Upper lobe of left lung (tissue), 6 donors: Measurements from ENCODE around the gene JAG2. TPM values are rescaled to one million over a fixed set of nuclear protein-coding genes. Genes with fewer than 3 reads are reported as not detected.

Experiments
- ATAC-seq, 2 donors: fragments of 200-7000 bp; cut with Tn5 transposase; one replicate each; pipeline ENCODE4 v1.9.1; 2022; ENCODE audit warnings: mild to moderate bottlenecking in 2 of 2, moderate library complexity in 2 of 2; ENCODE audit not compliant: low FRiP score in 2 of 2
- DNase-seq, 2 donors: peaks; one replicate each; pipeline ENCODE4 v3.0.0-alpha.2; 2019 to 2020
- H3K27ac ChIP-seq, 4 donors: fragments of 200-600 bp; sonication (generic); one replicate each; pipeline ENCODE4 v1.5.1; 2016 to 2019
- H3K27me3 ChIP-seq, 4 donors: fragments of 200-600 bp; sonication (generic); one replicate each; pipeline ENCODE4 v1.5.1; 2017 to 2019
- H3K36me3 ChIP-seq, 4 donors: fragments of 200-600 bp; sonication (generic); one replicate each; pipeline ENCODE4 v1.5.1; 2016 to 2019
- H3K4me1 ChIP-seq, 4 donors: fragments of 200-600 bp; sonication (generic); one replicate each; pipeline ENCODE4 v1.5.1; 2018 to 2019
- H3K4me3 ChIP-seq, 4 donors: fragments of 200-600 bp; sonication (generic); one replicate each; pipeline ENCODE4 v1.5.1; 2017 to 2019; ENCODE audit warnings: mild to moderate bottlenecking in 2 of 4, moderate library complexity in 1 of 4
- H3K9me3 ChIP-seq, 4 donors: fragments of 200-600 bp; sonication (generic); one replicate each; pipeline ENCODE4 v1.5.1; 2018 to 2019
- CTCF ChIP-seq, 6 experiments: fragments of 450-650 bp in 4 of 6; fragments of 200-600 bp in 2 of 6; sonication (generic) in 2 of 6; IDR thresholded peaks; one replicate each; pipeline ENCODE4 v1.5.1; 2016 to 2019; ENCODE audit warnings: antibody characterized with exemption in 6 of 6
- EP300 ChIP-seq, 4 donors: sonication (generic); formaldehyde crosslinking; IDR thresholded peaks; one replicate each; pipeline ENCODE4 v1.5.1; 2017; ENCODE audit warnings: antibody characterized with exemption in 4 of 4, control low read depth in 2 of 4
- POLR2A ChIP-seq, 4 donors: fragments of 450-650 bp; IDR thresholded peaks; one replicate each; pipeline ENCODE4 v1.5.1; 2016 to 2017; ENCODE audit warnings: antibody characterized with exemption in 4 of 4, mild to moderate bottlenecking in 2 of 4
- POLR2AphosphoS5 ChIP-seq, 2 donors: sonication (generic); formaldehyde crosslinking; IDR thresholded peaks; one replicate each; pipeline ENCODE4 v1.5.1; 2017; ENCODE audit warnings: antibody characterized with exemption in 2 of 2
- WGBS, 2 donors: methylation state at CpG; one replicate each; pipeline ENCODE4 v1.1.5; 2017 to 2018; 5-methylcytosine and 5-hydroxymethylcytosine counted together
- total RNA-seq, 6 donors: library from RNA; depleted of rRNA in 4 of 6; stranded (reverse); fragments of >200 nt in 4 of 6; gene quantifications; one replicate each; pipeline versions ENCODE4 v1.1.0 to v1.2.1, GENCODE V29; 2016 to 2021
- donor health status: DM: no; HTN: no; CAD: no; lungs with moderate emphysema.
- donor health status: DM: no; HTN: yes; CAD: no; lungs with severe emphysema.

Gene JAG2
- total RNA-seq, 6 donors from 2014 or later = 14.9 to 43.4 (median 23.8) TPM

- ATAC-seq = peak in 1 of 2 donors; percentile 5
- no peaks in the 10 kb centered on the region for H3K9me3 ChIP-seq
- 24 to 82% methylated on average over 2 to 8 of the region's 20 CpGs for WGBS, 2 donors
- TF ChIP-seq POLR2AphosphoS5 (IDR thresholded peaks at IDR 0.05) = no peak
- no peak for TF ChIP-seq EP300 (IDR thresholded peaks at IDR 0.05)
- no peak for TF ChIP-seq CTCF (IDR thresholded peaks at IDR 0.05)
- TF ChIP-seq POLR2A (IDR thresholded peaks at IDR 0.05) = no peak
- no peak overlapping the region for H3K4me3 ChIP-seq
- H3K27me3 ChIP-seq = peaks cover 0 to 21% (median 5%) of the 10 kb centered on the region in 4 donors
- H3K27ac ChIP-seq = peak overlapping the region in 3 of 4 donors; percentile 42 to 67 (median 64)
- peak; percentile 38 to 80 for DNase-seq
- H3K4me1 ChIP-seq = peaks cover 56 to 84% (median 79%) of the 10 kb centered on the region in 4 donors
- no peaks in the 10 kb centered on the region for H3K36me3 ChIP-seq
These were observed 33.4 kb upstream of the JAG2 start for GRCh38 chr14:105201925-105202513.

GRCh38 chr14:105201156-105201924, 32.8 kb upstream of the JAG2 start:
- Histone ChIP-seq H3K36me3 (no peaks in the 10 kb centered on the region), H3K27me3 (peaks cover 0 to 28% (median 11%) of the 10 kb centered on the region in 4 donors), H3K4me1 (peaks cover 63 to 86% (median 83%) of the 10 kb centered on the region in 4 donors), H3K4me3 (no peak overlapping the region), H3K9me3 (no peaks in the 10 kb centered on the region), H3K27ac (peak overlapping the region in 3 of 4 donors; percentile 42 to 67 (median 64))
- DNase-seq = peak in 1 of 2 donors; percentile 74
- no peak for ATAC-seq
- TF ChIP-seq CTCF (IDR thresholded peaks at IDR 0.05) (peak in 1 of 6 experiments; percentile 11), POLR2AphosphoS5 (IDR thresholded peaks at IDR 0.05) (no peak)
- 61 to 74% methylated on average over 6 to 18 of the region's 28 CpGs for WGBS, 2 donors

DNA sequence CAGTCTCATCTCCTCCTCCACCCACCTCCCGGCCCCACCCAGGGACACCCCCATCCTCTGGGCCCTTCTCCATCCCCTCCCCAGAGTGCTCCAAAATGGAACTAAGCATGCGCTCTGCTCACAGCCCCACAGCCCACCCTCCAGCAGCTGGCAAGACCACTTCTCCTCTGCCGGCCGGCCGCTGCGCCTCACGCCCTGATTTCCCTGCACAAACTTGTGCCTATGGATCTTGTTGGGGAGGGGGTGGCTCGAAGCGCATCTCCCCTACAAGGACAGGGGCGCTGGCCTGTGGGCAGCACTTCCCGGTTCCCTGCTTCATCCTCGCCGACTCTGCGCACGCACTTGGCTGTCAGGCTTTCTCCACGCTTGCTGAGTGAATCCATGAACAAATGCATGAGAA, 32.1 kb upstream of the JAG2 start:
- ATAC-seq = no peak
- H3K27ac ChIP-seq = no peak overlapping the region
- no peaks in the 10 kb centered on the region for H3K9me3 ChIP-seq
- no peak for TF ChIP-seq CTCF (IDR thresholded peaks at IDR 0.05)
- no peak for TF ChIP-seq EP300 (IDR thresholded peaks at IDR 0.05)
- no peak for TF ChIP-seq POLR2A (IDR thresholded peaks at IDR 0.05)
- TF ChIP-seq POLR2AphosphoS5 (IDR thresholded peaks at IDR 0.05) = no peak
- H3K4me3 ChIP-seq = no peak overlapping the region
- DNase-seq = peak in 1 of 2 donors; percentile 81
- WGBS, 2 donors = 88% methylated on average over 16 of the region's 16 CpGs
- H3K36me3 ChIP-seq = no peaks in the 10 kb centered on the region
- H3K4me1 ChIP-seq = peaks cover 67 to 90% (median 87%) of the 10 kb centered on the region in 4 donors
- H3K27me3 ChIP-seq = peaks cover 0 to 35% (median 15%) of the 10 kb centered on the region in 4 donors

GRCh38 chr14:105200074-105200473, 31.5 kb upstream of the JAG2 start:
- TF ChIP-seq POLR2A (IDR thresholded peaks at IDR 0.05) = no peak
- no peak for TF ChIP-seq POLR2AphosphoS5 (IDR thresholded peaks at IDR 0.05)
- peak in 1 of 6 experiments; percentile 12 for TF ChIP-seq CTCF (IDR thresholded peaks at IDR 0.05)
- TF ChIP-seq EP300 (IDR thresholded peaks at IDR 0.05) = no peak
- no peak overlapping the region for H3K4me3 ChIP-seq
- H3K36me3 ChIP-seq = no peaks in the 10 kb centered on the region
- H3K27ac ChIP-seq = peak overlapping the region in 3 of 4 donors; percentile 80 to 88 (median 86)
- H3K9me3 ChIP-seq = no peaks in the 10 kb centered on the region
- WGBS, 2 donors = 80 to 85% methylated on average over 3 to 9 of the region's 10 CpGs
- ATAC-seq (no peak), DNase-seq (peak in 1 of 2 donors; percentile 69)
- peaks cover 0 to 40% (median 17%) of the 10 kb centered on the region in 4 donors for H3K27me3 ChIP-seq
- peaks cover 67 to 90% (median 87%) of the 10 kb centered on the region in 4 donors for H3K4me1 ChIP-seq
